PC-9 (cell line): ENCODE results near the gene ATP11C.
"Not testable (repeated sequence)": the region's sequence is repeated elsewhere in the genome, so short reads cannot be mapped to it uniquely, and the experiment has no call there.

Experiments
- CTCF ChIP-seq: fragments of 200-600 bp; sonication (generic); conservative IDR thresholded peaks from 2 replicates; pipeline ENCODE4 v1.6.1; 2017; ENCODE audit warnings: mixed run types, antibody characterized with exemption, mild to moderate bottlenecking, moderate library complexity
- EZH2 ChIP-seq: fragments of 200-600 bp; sonication (generic); IDR thresholded peaks from 2 replicates; pipeline ENCODE4 v1.8.0; 2017; ENCODE audit warnings: antibody characterized with exemption, low read depth

GRCh38 chrX:139685175-139685574 is 247.7 kb downstream of the ATP11C start:
- TF ChIP-seq EZH2, CTCF: not testable (repeated sequence)
